ENCODE measurements around the gene NR6A1.

Gene NR6A1

DNA sequence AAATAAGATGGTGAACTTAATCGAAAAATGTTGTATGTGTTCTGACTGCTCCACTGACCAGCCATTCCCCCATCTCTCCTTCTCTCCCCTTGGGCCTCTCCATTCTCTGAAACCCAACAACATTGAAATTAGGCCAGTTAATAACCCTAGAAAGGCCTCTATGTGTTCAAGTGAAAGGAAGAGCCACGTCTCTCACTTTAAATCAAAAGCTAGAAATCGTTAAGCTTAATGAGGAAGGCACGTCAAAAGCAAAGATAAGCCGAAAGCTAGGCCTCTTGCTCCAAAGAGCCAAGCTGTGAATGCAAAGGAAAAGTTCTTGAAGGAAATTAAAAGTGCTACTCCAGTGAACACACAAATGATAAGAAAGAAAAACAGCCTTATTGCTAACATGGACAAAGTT lies 186.5 kb downstream of the NR6A1 start:
- Histone ChIP-seq H3K4me3 (replicated peaks; ENCODE audit: low read depth, low read length) (no peak overlapping the region), H3K36me3 (ENCODE audit: control insufficient read depth, insufficient read depth, low read length) (no peaks in the 10 kb centered on the region), H3K27me3 (replicated peaks; ENCODE audit: control insufficient read depth, insufficient read depth, low read length) (no peaks in the 10 kb centered on the region)
- no peak for TF ChIP-seq CTCF (IDR thresholded peaks at IDR 0.05; ENCODE audit: insufficient read depth, low read length, poor library complexity, severe bottlenecking)
- DNase-seq (ENCODE audit: extremely low read depth, insufficient read length): no peak

DNA sequence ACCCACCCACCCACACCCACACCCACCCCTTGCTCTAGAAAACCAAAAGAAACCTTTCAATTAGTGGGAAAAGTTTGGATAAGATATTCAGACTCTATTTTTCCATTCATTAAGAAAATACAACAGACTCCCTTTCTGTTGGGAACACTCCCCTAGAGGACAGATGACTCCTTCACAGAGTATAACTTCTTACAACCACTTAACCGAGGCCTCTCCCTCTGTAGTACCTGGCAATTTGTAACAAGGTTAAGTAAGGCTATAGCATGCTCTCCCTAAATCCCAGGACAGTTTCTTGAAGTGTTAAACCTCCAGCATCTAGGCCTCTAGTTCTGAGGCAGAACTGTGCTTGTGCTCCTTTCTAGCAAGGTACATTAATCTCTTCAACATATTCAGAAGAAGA lies 188.0 kb downstream of the NR6A1 start:
- DNase-seq (ENCODE audit: extremely low read depth, insufficient read length): no peak
- Histone ChIP-seq H3K4me3 (replicated peaks; ENCODE audit: low read depth, low read length) (no peak overlapping the region), H3K27me3 (replicated peaks; ENCODE audit: control insufficient read depth, insufficient read depth, low read length) (no peaks in the 10 kb centered on the region), H3K36me3 (ENCODE audit: control insufficient read depth, insufficient read depth, low read length) (no peaks in the 10 kb centered on the region)
- no peak for TF ChIP-seq CTCF (IDR thresholded peaks at IDR 0.05; ENCODE audit: insufficient read depth, low read length, poor library complexity, severe bottlenecking)

DNA sequence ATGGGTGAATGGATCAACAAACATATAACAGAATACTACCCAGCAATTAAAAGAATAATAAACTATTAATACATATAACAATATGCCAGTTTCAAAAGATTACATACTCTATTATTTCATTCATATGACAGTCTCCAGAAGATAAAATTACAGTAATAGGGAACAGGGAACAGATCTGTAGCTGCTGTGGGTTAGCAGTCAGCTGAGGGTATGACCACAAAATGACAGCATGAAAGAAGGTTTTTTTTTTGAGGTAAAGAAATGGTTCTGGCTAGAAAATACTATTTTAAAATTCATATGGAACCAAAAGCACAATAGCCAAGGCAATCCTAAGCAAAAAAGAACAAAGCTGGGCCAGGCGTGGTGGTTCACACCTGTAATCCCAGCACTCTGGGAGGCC lies 190.9 kb downstream of the NR6A1 start:
- no peaks in the 10 kb centered on the region for H3K36me3 ChIP-seq (ENCODE audit: control insufficient read depth, insufficient read depth, low read length)
- TF ChIP-seq CTCF (IDR thresholded peaks at IDR 0.05; ENCODE audit: insufficient read depth, low read length, poor library complexity, severe bottlenecking): no peak
- no peaks in the 10 kb centered on the region for H3K27me3 ChIP-seq (replicated peaks; ENCODE audit: control insufficient read depth, insufficient read depth, low read length)
- DNase-seq (ENCODE audit: extremely low read depth, insufficient read length): no peak
- no peak overlapping the region for H3K4me3 ChIP-seq (replicated peaks; ENCODE audit: low read depth, low read length)

DNA sequence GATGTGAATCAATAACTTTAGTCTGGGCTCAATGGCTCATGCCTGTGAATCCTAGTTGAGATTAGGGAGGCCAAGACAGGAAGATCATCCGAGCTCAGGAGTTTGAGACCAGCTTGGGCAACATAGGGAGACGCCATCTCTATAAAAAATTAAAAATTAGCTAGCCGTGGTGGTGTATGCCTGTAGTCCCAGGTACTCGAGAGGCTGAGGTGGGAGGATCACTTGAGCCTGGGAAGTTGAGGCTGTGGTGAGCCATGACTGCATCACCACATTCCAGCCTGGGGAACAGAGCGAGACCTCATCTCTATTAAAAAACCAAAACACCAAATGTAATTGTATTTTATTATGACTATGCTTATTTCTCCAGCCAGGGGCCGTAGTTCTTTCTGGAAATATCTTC lies 194.4 kb downstream of the NR6A1 start:
- TF ChIP-seq CTCF (IDR thresholded peaks at IDR 0.05; ENCODE audit: insufficient read depth, low read length, poor library complexity, severe bottlenecking): no peak
- Histone ChIP-seq H3K4me3 (replicated peaks; ENCODE audit: low read depth, low read length) (no peak overlapping the region), H3K36me3 (ENCODE audit: control insufficient read depth, insufficient read depth, low read length) (no peaks in the 10 kb centered on the region), H3K27me3 (replicated peaks; ENCODE audit: control insufficient read depth, insufficient read depth, low read length) (no peaks in the 10 kb centered on the region)
- no peak for DNase-seq (ENCODE audit: extremely low read depth, insufficient read length)

DNA sequence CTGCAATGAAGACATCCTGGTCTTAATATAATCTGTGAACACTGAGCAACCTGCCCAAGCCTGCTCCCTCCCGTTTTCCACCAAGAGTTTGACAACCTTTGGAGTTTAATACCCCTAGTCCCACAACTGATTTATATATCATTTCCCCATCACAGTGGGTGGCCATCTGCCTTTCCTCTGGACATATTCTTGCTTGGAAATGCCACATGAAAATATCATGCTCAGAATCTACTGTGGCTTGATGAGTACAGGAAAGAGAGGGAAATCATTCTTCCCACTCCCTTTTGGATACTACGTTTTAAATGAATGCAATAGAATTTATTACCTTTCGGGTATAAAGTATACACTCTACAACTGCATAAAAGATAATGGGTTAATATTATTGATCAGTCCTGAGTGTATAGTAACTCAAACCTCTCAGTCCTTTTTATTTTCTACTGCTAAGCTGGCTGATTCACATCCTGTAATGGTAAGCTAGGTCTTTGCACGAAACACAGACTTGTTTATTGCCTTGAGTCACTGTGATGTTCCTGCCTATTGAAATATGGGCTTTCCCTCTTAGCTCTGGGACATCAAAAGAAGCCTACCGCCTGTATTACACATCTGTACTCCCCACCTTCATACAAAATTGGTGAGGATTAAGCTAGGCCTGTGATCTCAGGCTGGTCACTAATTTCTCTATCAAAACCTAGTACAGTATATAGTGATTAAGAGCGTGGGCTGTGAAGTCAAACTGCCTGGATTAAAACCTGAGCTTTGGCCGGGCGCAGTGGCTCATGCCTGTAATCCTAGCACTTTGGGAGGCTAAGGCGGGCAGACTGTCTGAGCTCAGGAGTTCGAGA lies 196.4 kb downstream of the NR6A1 start:
- Histone ChIP-seq H3K36me3 (ENCODE audit: control insufficient read depth, insufficient read depth, low read length) (no peaks in the 10 kb centered on the region), H3K27me3 (replicated peaks; ENCODE audit: control insufficient read depth, insufficient read depth, low read length) (no peaks in the 10 kb centered on the region), H3K4me3 (replicated peaks; ENCODE audit: low read depth, low read length) (no peak overlapping the region)
- TF ChIP-seq CTCF (IDR thresholded peaks at IDR 0.05; ENCODE audit: insufficient read depth, low read length, poor library complexity, severe bottlenecking): no peak
- no peak for DNase-seq (ENCODE audit: extremely low read depth, insufficient read length)
